Measurements from ENCODE around the gene ELL2.
"Not testable (repeated sequence)": the region's sequence is repeated elsewhere in the genome, so short reads cannot be mapped to it uniquely, and the experiment has no call there.

Gene ELL2

DNA sequence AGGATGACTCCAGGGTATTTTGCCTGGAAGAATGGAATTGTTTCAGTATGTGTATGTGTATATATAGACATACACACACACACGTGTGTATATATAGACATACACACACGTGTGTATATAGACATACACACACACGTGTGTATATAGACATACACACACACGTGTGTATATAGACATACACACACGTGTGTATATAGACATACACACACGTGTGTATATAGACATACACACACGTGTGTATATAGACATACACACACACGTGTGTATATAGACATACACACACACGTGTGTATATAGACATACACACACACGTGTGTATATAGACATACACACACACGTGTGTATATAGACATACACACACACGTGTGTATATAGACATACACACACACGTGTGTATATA, 34.4 kb downstream of the ELL2 start:
- not testable (repeated sequence) for H3K9me3 ChIP-seq (ENCODE audit: control insufficient read depth in 1 of 2, low read length in 2 of 2); H3K36me3 ChIP-seq (ENCODE audit: control insufficient read depth in 1 of 2, insufficient read depth in 2 of 2, low read length in 2 of 2); H3K27ac ChIP-seq (ENCODE audit: low read length); H3K4me1 ChIP-seq (ENCODE audit: control insufficient read depth in 1 of 2, insufficient read depth in 2 of 2, low read length in 2 of 2); H3K27me3 ChIP-seq (ENCODE audit: low read depth, low read length); H3K4me3 ChIP-seq (ENCODE audit: low read depth in 1 of 2, low read length in 2 of 2)

GRCh38 chr5:95925939-95926338, 35.7 kb downstream of the ELL2 start:
- H3K4me3 ChIP-seq (ENCODE audit: low read depth in 1 of 2, low read length in 2 of 2) = no peak overlapping the region
- peaks cover 0 to 5% of the 10 kb centered on the region in 2 donors for H3K36me3 ChIP-seq (ENCODE audit: control insufficient read depth in 1 of 2, insufficient read depth in 2 of 2, low read length in 2 of 2)
- H3K9me3 ChIP-seq (ENCODE audit: control insufficient read depth in 1 of 2, low read length in 2 of 2) = no peaks in the 10 kb centered on the region
- H3K27ac ChIP-seq (ENCODE audit: low read length) = no peak overlapping the region
- peaks cover 0 to 7% of the 10 kb centered on the region in 2 donors for H3K4me1 ChIP-seq (ENCODE audit: control insufficient read depth in 1 of 2, insufficient read depth in 2 of 2, low read length in 2 of 2)
- no peaks in the 10 kb centered on the region for H3K27me3 ChIP-seq (ENCODE audit: low read depth, low read length)

DNA sequence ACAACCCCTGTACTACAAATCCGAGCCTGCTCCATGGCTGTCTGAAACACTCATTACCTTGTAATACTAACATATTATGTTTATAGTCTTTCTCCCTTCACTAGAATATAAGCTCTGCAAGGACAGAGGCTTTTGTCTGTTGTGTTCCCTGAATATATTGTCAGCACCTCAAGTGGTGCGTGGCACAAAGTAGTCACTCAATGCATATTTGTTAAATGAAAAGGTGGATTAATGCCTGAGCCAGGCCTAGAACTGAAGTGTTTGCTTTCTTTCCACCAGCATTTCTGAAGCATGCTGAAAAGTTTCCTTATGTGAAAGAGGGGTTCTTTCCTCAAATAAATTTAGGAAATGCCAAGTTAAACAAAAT, 36.3 kb downstream of the ELL2 start:
- H3K4me1 ChIP-seq (ENCODE audit: control insufficient read depth in 1 of 2, insufficient read depth in 2 of 2, low read length in 2 of 2) = peaks cover 0 to 7% of the 10 kb centered on the region in 2 donors
- H3K27me3 ChIP-seq (ENCODE audit: low read depth, low read length) = no peaks in the 10 kb centered on the region
- H3K27ac ChIP-seq (ENCODE audit: low read length) = no peak overlapping the region
- H3K36me3 ChIP-seq (ENCODE audit: control insufficient read depth in 1 of 2, insufficient read depth in 2 of 2, low read length in 2 of 2) = peaks cover 0 to 5% of the 10 kb centered on the region in 2 donors
- no peak overlapping the region for H3K4me3 ChIP-seq (ENCODE audit: low read depth in 1 of 2, low read length in 2 of 2)
- H3K9me3 ChIP-seq (ENCODE audit: control insufficient read depth in 1 of 2, low read length in 2 of 2) = no peaks in the 10 kb centered on the region

GRCh38 chr5:95924720-95925377, 36.8 kb downstream of the ELL2 start:
- Histone ChIP-seq H3K36me3 (ENCODE audit: control insufficient read depth in 1 of 2, insufficient read depth in 2 of 2, low read length in 2 of 2) (peaks cover 0 to under 1% of the 10 kb centered on the region in 2 donors), H3K4me3 (ENCODE audit: low read depth in 1 of 2, low read length in 2 of 2) (no peak overlapping the region), H3K4me1 (ENCODE audit: control insufficient read depth in 1 of 2, insufficient read depth in 2 of 2, low read length in 2 of 2) (peaks cover 0 to 3% of the 10 kb centered on the region in 2 donors), H3K27me3 (ENCODE audit: low read depth, low read length) (no peaks in the 10 kb centered on the region), H3K27ac (ENCODE audit: low read length) (no peak overlapping the region), H3K9me3 (ENCODE audit: control insufficient read depth in 1 of 2, low read length in 2 of 2) (no peaks in the 10 kb centered on the region)

- Histone ChIP-seq H3K36me3 (ENCODE audit: control insufficient read depth in 1 of 2, insufficient read depth in 2 of 2, low read length in 2 of 2) (no peaks in the 10 kb centered on the region), H3K4me1 (ENCODE audit: control insufficient read depth in 1 of 2, insufficient read depth in 2 of 2, low read length in 2 of 2) (peaks cover 0 to 3% of the 10 kb centered on the region in 2 donors), H3K27ac (ENCODE audit: low read length) (no peak overlapping the region), H3K4me3 (ENCODE audit: low read depth in 1 of 2, low read length in 2 of 2) (no peak overlapping the region), H3K27me3 (ENCODE audit: low read depth, low read length) (no peaks in the 10 kb centered on the region), H3K9me3 (ENCODE audit: control insufficient read depth in 1 of 2, low read length in 2 of 2) (no peaks in the 10 kb centered on the region)
Observed at GRCh38 chr5:95923918-95924544, 37.6 kb downstream of the ELL2 start.

DNA sequence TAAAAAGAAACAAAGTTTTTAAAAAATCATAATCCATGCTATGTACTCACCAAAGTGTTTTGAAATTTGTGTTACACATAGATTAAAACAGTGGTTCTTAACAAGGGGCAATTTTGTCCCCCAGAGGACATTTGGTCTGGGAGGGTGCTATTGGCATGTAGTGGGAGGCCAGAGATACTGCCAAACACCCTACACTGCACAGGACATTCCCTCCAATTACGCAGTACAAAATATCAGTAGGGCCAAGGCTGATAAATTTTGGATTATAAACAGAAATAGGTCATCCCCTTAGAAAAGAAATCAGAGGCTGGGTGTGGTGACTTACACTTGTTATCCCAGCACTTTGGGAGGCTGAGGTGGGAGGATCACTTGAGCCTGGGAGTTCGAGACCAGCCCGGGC, 38.9 kb downstream of the ELL2 start:
- H3K4me1 ChIP-seq (ENCODE audit: control insufficient read depth in 1 of 2, insufficient read depth in 2 of 2, low read length in 2 of 2) = peaks cover 0 to 3% of the 10 kb centered on the region in 2 donors
- H3K27me3 ChIP-seq (ENCODE audit: low read depth, low read length) = no peaks in the 10 kb centered on the region
- H3K9me3 ChIP-seq (ENCODE audit: control insufficient read depth in 1 of 2, low read length in 2 of 2) = no peaks in the 10 kb centered on the region
- no peak overlapping the region for H3K4me3 ChIP-seq (ENCODE audit: low read depth in 1 of 2, low read length in 2 of 2)
- no peaks in the 10 kb centered on the region for H3K36me3 ChIP-seq (ENCODE audit: control insufficient read depth in 1 of 2, insufficient read depth in 2 of 2, low read length in 2 of 2)
- no peak overlapping the region for H3K27ac ChIP-seq (ENCODE audit: low read length)

GRCh38 chr5:95921501-95921900, 40.1 kb downstream of the ELL2 start:
- Histone ChIP-seq H3K4me3 (ENCODE audit: low read depth in 1 of 2, low read length in 2 of 2) (no peak overlapping the region), H3K27ac (ENCODE audit: low read length) (no peak overlapping the region), H3K36me3 (ENCODE audit: control insufficient read depth in 1 of 2, insufficient read depth in 2 of 2, low read length in 2 of 2) (peaks cover 0 to under 1% of the 10 kb centered on the region in 2 donors), H3K9me3 (ENCODE audit: control insufficient read depth in 1 of 2, low read length in 2 of 2) (no peaks in the 10 kb centered on the region), H3K4me1 (ENCODE audit: control insufficient read depth in 1 of 2, insufficient read depth in 2 of 2, low read length in 2 of 2) (peaks cover 0 to 3% of the 10 kb centered on the region in 2 donors), H3K27me3 (ENCODE audit: low read depth, low read length) (no peaks in the 10 kb centered on the region)

DNA sequence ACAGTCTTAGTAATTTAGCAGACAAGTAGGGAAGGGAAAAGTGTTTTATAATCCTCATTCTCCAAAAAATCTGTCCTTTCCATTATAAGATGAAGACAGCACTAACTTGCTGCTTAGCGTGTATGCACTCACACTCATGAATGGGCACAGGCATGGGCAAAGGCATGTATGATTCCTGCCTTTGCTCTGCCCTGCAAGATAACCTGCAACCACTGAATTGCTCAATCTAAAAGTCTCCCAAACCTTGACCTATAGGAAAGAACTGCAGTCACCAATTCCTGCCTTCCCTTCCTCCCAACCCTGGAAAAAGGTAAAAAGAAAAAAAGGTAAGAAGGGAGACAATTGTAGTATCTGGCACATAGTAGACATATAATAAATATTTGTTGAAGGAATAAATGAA, 40.8 kb downstream of the ELL2 start:
- Histone ChIP-seq H3K4me1 (ENCODE audit: control insufficient read depth in 1 of 2, insufficient read depth in 2 of 2, low read length in 2 of 2) (peaks cover 0 to 3% of the 10 kb centered on the region in 2 donors), H3K4me3 (ENCODE audit: low read depth in 1 of 2, low read length in 2 of 2) (no peak overlapping the region), H3K27me3 (ENCODE audit: low read depth, low read length) (no peaks in the 10 kb centered on the region)

DNA sequence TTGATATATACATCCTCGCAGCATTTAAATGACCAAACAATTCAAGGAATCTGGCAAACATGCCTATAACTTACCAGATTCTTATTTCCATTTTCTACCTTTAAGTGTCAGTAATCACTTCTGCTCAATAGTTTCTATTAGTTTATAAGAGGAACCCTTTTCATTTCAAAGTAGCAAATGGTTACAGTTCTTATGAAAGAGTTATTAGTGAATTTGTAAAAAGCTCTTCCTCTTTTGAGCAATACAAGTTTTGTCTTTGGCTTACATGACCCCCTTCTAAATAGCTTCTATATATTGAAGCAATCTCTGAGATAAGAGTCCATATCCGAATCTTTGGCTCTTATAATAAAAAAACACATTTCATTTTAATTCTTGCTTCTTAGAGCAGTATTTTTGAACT, 42.0 kb downstream of the ELL2 start:
- H3K36me3 ChIP-seq (ENCODE audit: control insufficient read depth in 1 of 2, insufficient read depth in 2 of 2, low read length in 2 of 2) = peaks cover 0 to 4% of the 10 kb centered on the region in 2 donors

More for the DNA sequence above, 40.8 kb downstream of the ELL2 start:
- peaks cover 0 to 4% of the 10 kb centered on the region in 2 donors for H3K36me3 ChIP-seq (ENCODE audit: control insufficient read depth in 1 of 2, insufficient read depth in 2 of 2, low read length in 2 of 2)
- H3K9me3 ChIP-seq (ENCODE audit: control insufficient read depth in 1 of 2, low read length in 2 of 2) = no peaks in the 10 kb centered on the region
- H3K27ac ChIP-seq (ENCODE audit: low read length) = no peak overlapping the region

DNA sequence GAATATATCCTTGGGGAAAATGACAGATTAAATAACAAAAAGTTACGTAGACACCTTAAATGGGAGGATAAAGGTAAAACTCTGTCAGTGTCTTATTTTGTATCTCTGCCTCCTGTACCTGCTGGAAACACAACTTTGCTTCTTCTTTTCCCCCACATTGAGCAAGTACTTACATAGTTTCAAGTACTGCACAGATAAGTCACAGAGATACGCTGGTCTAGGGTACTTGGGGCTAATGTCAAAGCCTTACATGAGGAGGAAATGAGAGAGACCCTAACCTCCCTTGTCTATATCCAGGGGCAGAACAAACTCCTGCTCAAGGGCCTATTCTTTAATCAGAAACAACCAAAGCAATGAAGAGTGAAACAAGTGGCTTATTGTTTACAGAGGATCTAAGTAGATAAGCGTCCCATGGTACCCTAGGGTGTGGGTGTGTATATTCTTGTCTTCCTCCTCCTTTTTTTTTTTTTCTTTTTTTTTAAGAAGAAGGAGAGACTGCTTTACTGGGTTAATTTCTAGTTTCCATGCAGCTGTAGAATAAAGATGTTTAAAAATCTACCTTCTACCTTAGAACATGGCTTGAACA, 43.1 kb downstream of the ELL2 start:
- H3K27ac ChIP-seq (ENCODE audit: low read length) = no peak overlapping the region
- H3K27me3 ChIP-seq (ENCODE audit: low read depth, low read length) = no peaks in the 10 kb centered on the region
- no peak overlapping the region for H3K4me3 ChIP-seq (ENCODE audit: low read depth in 1 of 2, low read length in 2 of 2)
- no peaks in the 10 kb centered on the region for H3K4me1 ChIP-seq (ENCODE audit: control insufficient read depth in 1 of 2, insufficient read depth in 2 of 2, low read length in 2 of 2)
- no peaks in the 10 kb centered on the region for H3K9me3 ChIP-seq (ENCODE audit: control insufficient read depth in 1 of 2, low read length in 2 of 2)
- peaks cover 0 to 6% of the 10 kb centered on the region in 2 donors for H3K36me3 ChIP-seq (ENCODE audit: control insufficient read depth in 1 of 2, insufficient read depth in 2 of 2, low read length in 2 of 2)

More for the DNA sequence above, 42.0 kb downstream of the ELL2 start:
- Histone ChIP-seq H3K4me3 (ENCODE audit: low read depth in 1 of 2, low read length in 2 of 2) (no peak overlapping the region), H3K9me3 (ENCODE audit: control insufficient read depth in 1 of 2, low read length in 2 of 2) (no peaks in the 10 kb centered on the region), H3K27ac (ENCODE audit: low read length) (no peak overlapping the region), H3K27me3 (ENCODE audit: low read depth, low read length) (no peaks in the 10 kb centered on the region), H3K4me1 (ENCODE audit: control insufficient read depth in 1 of 2, insufficient read depth in 2 of 2, low read length in 2 of 2) (no peaks in the 10 kb centered on the region)

GRCh38 chr5:95917207-95917606, 44.4 kb downstream of the ELL2 start:
- Histone ChIP-seq H3K36me3 (ENCODE audit: control insufficient read depth in 1 of 2, insufficient read depth in 2 of 2, low read length in 2 of 2) (peaks cover 0 to 8% of the 10 kb centered on the region in 2 donors), H3K9me3 (ENCODE audit: control insufficient read depth in 1 of 2, low read length in 2 of 2) (no peaks in the 10 kb centered on the region), H3K27me3 (ENCODE audit: low read depth, low read length) (no peaks in the 10 kb centered on the region), H3K4me3 (ENCODE audit: low read depth in 1 of 2, low read length in 2 of 2) (no peak overlapping the region), H3K27ac (ENCODE audit: low read length) (no peak overlapping the region), H3K4me1 (ENCODE audit: control insufficient read depth in 1 of 2, insufficient read depth in 2 of 2, low read length in 2 of 2) (no peaks in the 10 kb centered on the region)

Data from muscle layer of duodenum (tissue), 2 donors.